H9 (cell line): ENCODE measurements around the gene CHRND. TPM values are rescaled to one million over a fixed set of nuclear protein-coding genes. Genes with fewer than 3 reads are reported as not detected.

Experiments
- DNase-seq: peaks from one replicate; pipeline ENCODE4 v3.0.0-alpha.2; 2017
- H2AFZ ChIP-seq: one replicate; pipeline ENCODE4 v1.6.1; 2013; ENCODE audit warnings: mild to moderate bottlenecking, low read length, control low read depth, moderate library complexity
- H2AK5ac ChIP-seq: 2 replicates; pipeline ENCODE4 v1.6.1; 2013; ENCODE audit warnings: low read length, control low read depth, mixed read lengths; ENCODE audit not compliant: insufficient read length
- H2BK120ac ChIP-seq: one replicate; pipeline ENCODE4 v1.6.1; 2013; ENCODE audit warnings: low read depth, mild to moderate bottlenecking, low read length, control low read depth, inconsistent platforms; ENCODE audit not compliant: poor library complexity, severe bottlenecking
- H2BK12ac ChIP-seq: 2 replicates; pipeline ENCODE4 v1.6.1; 2013; ENCODE audit warnings: low read length, control low read depth, mixed read lengths, low read depth; ENCODE audit not compliant: insufficient read length
- H2BK15ac ChIP-seq: 2 replicates; pipeline ENCODE4 v1.6.1; 2013; ENCODE audit warnings: low read depth, low read length, control low read depth
- H2BK20ac ChIP-seq: one replicate; pipeline ENCODE4 v1.6.1; 2013; ENCODE audit warnings: low read depth, mild to moderate bottlenecking, low read length, control low read depth, inconsistent platforms; ENCODE audit not compliant: poor library complexity, severe bottlenecking
- H2BK5ac ChIP-seq: 2 replicates; pipeline ENCODE4 v1.6.1; 2013; ENCODE audit warnings: low read length, control low read depth, mixed read lengths; ENCODE audit not compliant: insufficient read length
- H3K14ac ChIP-seq: 2 replicates; pipeline ENCODE4 v1.6.1; 2013; ENCODE audit warnings: low read length, control low read depth; ENCODE audit not compliant: insufficient read depth
- H3K18ac ChIP-seq: 2 replicates; pipeline ENCODE4 v1.6.1; 2013; ENCODE audit warnings: low read depth, mild to moderate bottlenecking, mixed read lengths, low read length, control low read depth; ENCODE audit not compliant: insufficient read length
- H3K23ac ChIP-seq: 2 replicates; pipeline ENCODE4 v1.6.1; 2013; ENCODE audit warnings: low read length, control low read depth, mixed read lengths, low read depth; ENCODE audit not compliant: insufficient read length
- H3K23me2 ChIP-seq: 2 replicates; pipeline ENCODE4 v1.6.1; 2013; ENCODE audit warnings: low read depth, mild to moderate bottlenecking, mixed read lengths, low read length, control low read depth; ENCODE audit not compliant: insufficient read length, poor library complexity, severe bottlenecking
- H3K27ac ChIP-seq: 2 replicates; pipeline ENCODE4 v1.5.1; 2013; ENCODE audit warnings: low read length, control low read depth, mixed read lengths, low read depth; ENCODE audit not compliant: insufficient read length
- H3K27me3 ChIP-seq: 2 replicates; pipeline ENCODE4 v1.6.1; 2013; ENCODE audit warnings: low read length, control low read depth, inconsistent platforms; ENCODE audit not compliant: insufficient read depth
- H3K4ac ChIP-seq: 2 replicates; pipeline ENCODE4 v1.6.1; 2013; ENCODE audit warnings: low read depth, mild to moderate bottlenecking, control low read depth, inconsistent platforms, low read length, moderate library complexity
- H3K4me1 ChIP-seq: 2 replicates; pipeline ENCODE4 v1.6.1; 2013; ENCODE audit warnings: low read length, control low read depth, inconsistent platforms; ENCODE audit not compliant: insufficient read depth
- H3K4me2 ChIP-seq: 2 replicates; pipeline ENCODE4 v1.6.1; 2013; ENCODE audit warnings: low read length, control low read depth, mixed read lengths; ENCODE audit not compliant: insufficient read length, insufficient read depth
- H3K56ac ChIP-seq: 2 replicates; pipeline ENCODE4 v1.6.1; 2013; ENCODE audit warnings: low read depth, mild to moderate bottlenecking, mixed read lengths, low read length, control low read depth; ENCODE audit not compliant: insufficient read length
- H3K79me1 ChIP-seq: 2 replicates; pipeline ENCODE4 v1.6.1; 2013; ENCODE audit warnings: low read depth, mild to moderate bottlenecking, moderate library complexity, low read length, control low read depth, inconsistent platforms; ENCODE audit not compliant: insufficient read depth, poor library complexity, severe bottlenecking
- H3K79me2 ChIP-seq: 2 replicates; pipeline ENCODE4 v1.6.1; 2013; ENCODE audit warnings: low read length, control low read depth, inconsistent platforms; ENCODE audit not compliant: insufficient read depth
- H3K9ac ChIP-seq: 2 replicates; pipeline ENCODE4 v1.6.1; 2013; ENCODE audit warnings: low read length, control low read depth, mixed read lengths; ENCODE audit not compliant: insufficient read length; ENCODE audit errors: extremely low read depth
- H3K9me3 ChIP-seq: one replicate; pipeline ENCODE4 v1.6.1; 2013; ENCODE audit warnings: low read depth, low read length, inconsistent platforms; ENCODE audit not compliant: control insufficient read depth
- H3T11ph ChIP-seq: one replicate; pipeline ENCODE4 v1.6.1; 2013; ENCODE audit warnings: mild to moderate bottlenecking, low read length, control low read depth, inconsistent platforms
- H4K20me1 ChIP-seq: one replicate; pipeline ENCODE4 v1.6.1; 2013; ENCODE audit not compliant: control insufficient read depth, insufficient read length, insufficient read depth
- H4K5ac ChIP-seq: 2 replicates; pipeline ENCODE4 v1.6.1; 2013; ENCODE audit warnings: low read depth, mild to moderate bottlenecking, mixed read lengths, low read length, control low read depth; ENCODE audit not compliant: insufficient read length
- H4K8ac ChIP-seq: replicated peaks from 2 replicates; pipeline ENCODE4 v1.6.1; 2013; ENCODE audit warnings: low read length, control low read depth, mixed read lengths, low read depth; ENCODE audit not compliant: insufficient read length
- H4K91ac ChIP-seq: 2 replicates; pipeline ENCODE4 v1.6.1; 2013; ENCODE audit warnings: low read depth, mild to moderate bottlenecking, moderate library complexity, mixed read lengths, low read length, control low read depth; ENCODE audit not compliant: insufficient read length
- H3K27ac Mint-ChIP-seq, 3 experiments: 2 replicates in 2 of 3; 3 replicates in 1 of 3; pipeline ENCODE4 v1.8.0; 2020 to 2021; ENCODE audit warnings: mixed read lengths in 3 of 3, mild to moderate bottlenecking in 1 of 3, moderate library complexity in 1 of 3
- H3K27me3 Mint-ChIP-seq: 2 replicates; pipeline ENCODE4 v1.8.0; 2021; ENCODE audit warnings: low read depth, mild to moderate bottlenecking, moderate library complexity, mixed read lengths
- H3K36me3 Mint-ChIP-seq, 3 experiments: 2 replicates in 2 of 3; 3 replicates in 1 of 3; pipeline ENCODE4 v1.8.0; 2020 to 2021; ENCODE audit warnings: low read depth in 3 of 3, mixed read lengths in 3 of 3; ENCODE audit not compliant: insufficient read depth in 1 of 3
- H3K4me1 Mint-ChIP-seq, 2 experiments: 2 replicates each; pipeline ENCODE4 v1.8.0; 2020; ENCODE audit warnings: mixed read lengths in 2 of 2
- H3K4me3 Mint-ChIP-seq, 2 experiments: 2 replicates in 1 of 2; 3 replicates in 1 of 2; pipeline ENCODE4 v1.8.0; 2020 to 2021; ENCODE audit warnings: mild to moderate bottlenecking in 2 of 2, mixed read lengths in 2 of 2, moderate library complexity in 1 of 2
- H3K9me3 Mint-ChIP-seq, 2 experiments: 2 replicates in 1 of 2; 3 replicates in 1 of 2; pipeline ENCODE4 v1.8.0; 2020; ENCODE audit warnings: mild to moderate bottlenecking in 2 of 2, mixed read lengths in 2 of 2, moderate library complexity in 1 of 2
- WGBS: extraction: QIAGEN DNeasy Blood & Tissue Kit; methylation state at CpG from one replicate; pipeline ENCODE4 v1.1.7; 2013; ENCODE audit warnings: missing lambda C conversion rate, low lambda C conversion rate, mixed read lengths; ENCODE audit not compliant: insufficient read length; ENCODE audit errors: extremely low coverage; 5-methylcytosine and 5-hydroxymethylcytosine counted together
- total RNA-seq: library from RNA; stranded (reverse); gene quantifications from 2 replicates; pipeline ENCODE4 v1.2.1, GENCODE V29; 2021
- TF ChIP-seq, protein P1 (sequence below): fragments of 200-600 bp; sonication (generic); conservative IDR thresholded peaks from 3 replicates; pipeline ENCODE4 v1.8.0; 2021; ENCODE audit warnings: antibody characterized with exemption, mild to moderate bottlenecking

Gene CHRND
- total RNA-seq, 1 experiment from 2014 or later, result not detected

DNA sequence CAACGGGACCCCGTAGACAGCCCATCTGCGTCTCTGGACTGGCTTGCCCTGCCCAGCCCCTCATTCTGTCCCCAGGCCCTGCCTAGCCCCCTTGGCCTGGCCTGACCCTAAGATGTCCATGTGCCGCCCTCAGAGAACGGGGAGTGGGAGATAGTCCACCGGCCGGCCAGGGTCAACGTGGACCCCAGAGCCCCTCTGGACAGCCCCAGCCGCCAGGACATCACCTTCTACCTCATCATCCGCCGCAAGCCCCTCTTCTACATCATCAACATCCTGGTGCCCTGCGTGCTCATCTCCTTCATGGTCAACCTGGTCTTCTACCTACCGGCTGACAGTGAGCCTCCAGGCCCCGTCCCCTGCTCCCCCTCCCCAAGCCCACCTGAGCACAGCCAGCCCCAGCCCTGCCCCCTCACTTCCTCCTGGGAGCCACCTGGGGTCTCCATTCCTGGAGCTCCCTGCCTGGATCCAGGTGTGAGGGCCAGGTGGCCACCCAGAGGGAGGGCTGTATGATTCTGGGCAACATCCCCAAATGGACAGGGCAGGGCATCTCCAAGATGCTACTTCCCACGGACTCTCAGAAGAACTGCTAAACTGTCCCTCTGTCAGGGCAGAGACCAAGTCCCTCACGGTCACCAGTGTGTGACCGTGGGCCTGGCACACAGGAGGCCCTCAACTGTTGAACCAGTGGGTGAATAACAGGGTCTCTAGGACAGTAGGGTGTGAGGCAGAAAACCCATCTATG lies 4.0 kb downstream of the CHRND start:
- H3K4me1 ChIP-seq, result no peaks in the 10 kb centered on the region
- Mint-ChIP-seq H3K36me3 (no peaks in the 10 kb centered on the region), H3K27ac (peak overlapping the region in 1 of 3 experiments; percentile 84; a peak in 1 of 7 replicates), H3K4me1 (peaks cover 13 to 25% of the 10 kb centered on the region in 2 experiments), H3K9me3 (no peaks in the 10 kb centered on the region), H3K4me3 (no peak overlapping the region; a peak in 1 of 5 replicates), H3K27me3 (peaks cover 48% of the 10 kb centered on the region)
- no peak overlapping the region for H3K27ac ChIP-seq
- no peak overlapping the region for H4K5ac ChIP-seq
- no peak overlapping the region for H2BK5ac ChIP-seq
- no peak overlapping the region for H4K8ac ChIP-seq
- no peak overlapping the region for H3K4me2 ChIP-seq
- no peaks in the 10 kb centered on the region for H4K20me1 ChIP-seq
- TF ChIP-seq, protein P1, sequence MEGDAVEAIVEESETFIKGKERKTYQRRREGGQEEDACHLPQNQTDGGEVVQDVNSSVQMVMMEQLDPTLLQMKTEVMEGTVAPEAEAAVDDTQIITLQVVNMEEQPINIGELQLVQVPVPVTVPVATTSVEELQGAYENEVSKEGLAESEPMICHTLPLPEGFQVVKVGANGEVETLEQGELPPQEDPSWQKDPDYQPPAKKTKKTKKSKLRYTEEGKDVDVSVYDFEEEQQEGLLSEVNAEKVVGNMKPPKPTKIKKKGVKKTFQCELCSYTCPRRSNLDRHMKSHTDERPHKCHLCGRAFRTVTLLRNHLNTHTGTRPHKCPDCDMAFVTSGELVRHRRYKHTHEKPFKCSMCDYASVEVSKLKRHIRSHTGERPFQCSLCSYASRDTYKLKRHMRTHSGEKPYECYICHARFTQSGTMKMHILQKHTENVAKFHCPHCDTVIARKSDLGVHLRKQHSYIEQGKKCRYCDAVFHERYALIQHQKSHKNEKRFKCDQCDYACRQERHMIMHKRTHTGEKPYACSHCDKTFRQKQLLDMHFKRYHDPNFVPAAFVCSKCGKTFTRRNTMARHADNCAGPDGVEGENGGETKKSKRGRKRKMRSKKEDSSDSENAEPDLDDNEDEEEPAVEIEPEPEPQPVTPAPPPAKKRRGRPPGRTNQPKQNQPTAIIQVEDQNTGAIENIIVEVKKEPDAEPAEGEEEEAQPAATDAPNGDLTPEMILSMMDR, result no peak
- DNase-seq, result no peak
- H2BK20ac ChIP-seq, result no peak overlapping the region
- no peak overlapping the region for H4K91ac ChIP-seq
- no peaks in the 10 kb centered on the region for H3K79me2 ChIP-seq
- no peak overlapping the region for H2BK15ac ChIP-seq
- no peak overlapping the region for H3K4ac ChIP-seq
- H3T11ph ChIP-seq, result no peak overlapping the region
- H3K23ac ChIP-seq, result no peak overlapping the region
- no peak overlapping the region for H3K18ac ChIP-seq
- H3K23me2 ChIP-seq, result no peaks in the 10 kb centered on the region
- H3K27me3 ChIP-seq, result no peaks in the 10 kb centered on the region
- H3K79me1 ChIP-seq, result no peaks in the 10 kb centered on the region
- no peak overlapping the region for H2BK120ac ChIP-seq
- H3K9ac ChIP-seq, result no peak overlapping the region
- no peak overlapping the region for H2AFZ ChIP-seq
- no peaks in the 10 kb centered on the region for H3K9me3 ChIP-seq
- no CpG with 5 or more reads among the region's 17 CpGs for WGBS
- no peak overlapping the region for H2AK5ac ChIP-seq
- H2BK12ac ChIP-seq, result no peak overlapping the region
- no peak overlapping the region for H3K56ac ChIP-seq
- no peak overlapping the region; the same call in 1 of the 2 replicates for H3K14ac ChIP-seq
